ENCODE data around the gene SERPINA1. TPM values are rescaled to one million over a fixed set of nuclear protein-coding genes. Genes with fewer than 3 reads are reported as not detected.

The SERPINA1 gene
- total RNA-seq, 1 experiment from 2014 or later, result not detected

DNA sequence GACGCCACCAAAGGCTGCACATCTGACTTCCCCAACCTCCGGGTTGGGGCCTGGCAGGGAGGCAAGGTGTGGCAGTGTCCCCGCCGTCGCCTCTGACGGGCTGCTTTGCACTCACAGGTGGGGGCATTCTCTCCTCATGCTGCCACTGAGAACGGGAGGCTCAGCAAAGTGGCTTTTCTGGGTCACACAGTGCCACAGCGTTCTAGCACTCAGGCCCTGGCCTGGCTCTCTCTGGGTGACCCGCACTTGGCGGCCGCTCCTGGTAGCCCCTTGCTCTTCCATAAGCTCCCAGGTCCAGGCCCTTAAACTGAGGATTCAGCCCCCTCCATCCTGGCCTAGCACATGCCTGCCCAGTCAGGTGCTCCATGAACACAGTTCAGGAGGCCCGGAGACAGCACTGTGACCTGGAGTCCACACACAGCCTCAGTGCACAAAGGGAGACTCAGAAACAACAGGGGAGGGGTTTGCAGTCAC is 25.2 kb downstream of the SERPINA1 start:
- Histone ChIP-seq H3K4me3 (ENCODE audit: low read depth, low read length, poor library complexity, severe bottlenecking) (no peak overlapping the region), H3K9me3 (ENCODE audit: low read depth, low read length, poor library complexity, severe bottlenecking) (no peaks in the 10 kb centered on the region), H3K27me3 (replicated peaks; ENCODE audit: insufficient read depth, low read depth, low read length, poor library complexity) (peaks cover under 1% of the 10 kb centered on the region), H3K4me1 (ENCODE audit: insufficient read depth, low read length, poor library complexity, severe bottlenecking) (no peaks in the 10 kb centered on the region), H3K27ac (ENCODE audit: low read depth, low read length, poor library complexity, severe bottlenecking) (no peak overlapping the region), H3K36me3 (ENCODE audit: insufficient read depth, low read length, poor library complexity, severe bottlenecking) (no peaks in the 10 kb centered on the region)
- TF ChIP-seq, protein P1, sequence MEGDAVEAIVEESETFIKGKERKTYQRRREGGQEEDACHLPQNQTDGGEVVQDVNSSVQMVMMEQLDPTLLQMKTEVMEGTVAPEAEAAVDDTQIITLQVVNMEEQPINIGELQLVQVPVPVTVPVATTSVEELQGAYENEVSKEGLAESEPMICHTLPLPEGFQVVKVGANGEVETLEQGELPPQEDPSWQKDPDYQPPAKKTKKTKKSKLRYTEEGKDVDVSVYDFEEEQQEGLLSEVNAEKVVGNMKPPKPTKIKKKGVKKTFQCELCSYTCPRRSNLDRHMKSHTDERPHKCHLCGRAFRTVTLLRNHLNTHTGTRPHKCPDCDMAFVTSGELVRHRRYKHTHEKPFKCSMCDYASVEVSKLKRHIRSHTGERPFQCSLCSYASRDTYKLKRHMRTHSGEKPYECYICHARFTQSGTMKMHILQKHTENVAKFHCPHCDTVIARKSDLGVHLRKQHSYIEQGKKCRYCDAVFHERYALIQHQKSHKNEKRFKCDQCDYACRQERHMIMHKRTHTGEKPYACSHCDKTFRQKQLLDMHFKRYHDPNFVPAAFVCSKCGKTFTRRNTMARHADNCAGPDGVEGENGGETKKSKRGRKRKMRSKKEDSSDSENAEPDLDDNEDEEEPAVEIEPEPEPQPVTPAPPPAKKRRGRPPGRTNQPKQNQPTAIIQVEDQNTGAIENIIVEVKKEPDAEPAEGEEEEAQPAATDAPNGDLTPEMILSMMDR (conservative IDR thresholded peaks at IDR 0.05; ENCODE audit: low read depth, low read length), result no peak
- no peak for TF ChIP-seq EZH2 (IDR thresholded peaks at IDR 0.05; ENCODE audit: borderline replicate concordance, low read depth, low read length, poor library complexity, severe bottlenecking)
- POLR2A ChIA-PET (ENCODE audit: low non-redundant PET), result no interaction called here
- CTCF ChIA-PET, result no interaction called here
- DNase-seq (ENCODE audit: low spot score), result no peak
- BruUV-seq (replicated peaks), result no TSS peak
- intact Hi-C loops (cut with micrococcal nuclease; ENCODE audit: unreplicated experiment), result no loop called here

DNA sequence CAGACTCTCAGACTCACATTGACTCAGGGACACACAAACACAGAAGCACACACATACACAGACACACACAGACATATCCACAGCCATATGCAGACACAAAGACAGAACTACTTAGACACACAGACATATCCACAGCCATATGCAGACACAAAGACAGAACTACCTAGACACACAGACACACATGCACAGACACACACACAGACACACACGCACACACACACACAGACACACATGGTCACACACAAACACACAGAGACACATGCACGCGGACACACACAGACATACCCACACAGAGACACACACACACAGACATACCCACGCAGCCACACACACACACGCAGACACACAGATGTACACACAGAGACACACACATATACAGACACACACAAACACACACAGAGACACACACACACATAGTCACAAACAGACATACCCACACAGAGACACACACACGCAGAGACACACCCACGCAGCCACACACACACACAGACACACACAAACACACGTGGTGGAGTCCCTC is 25.7 kb downstream of the SERPINA1 start:
- Histone ChIP-seq H3K4me3 (ENCODE audit: low read depth, low read length, poor library complexity, severe bottlenecking) (no peak overlapping the region), H3K4me1 (ENCODE audit: insufficient read depth, low read length, poor library complexity, severe bottlenecking) (no peaks in the 10 kb centered on the region), H3K27ac (ENCODE audit: low read depth, low read length, poor library complexity, severe bottlenecking) (no peak overlapping the region), H3K36me3 (ENCODE audit: insufficient read depth, low read length, poor library complexity, severe bottlenecking) (no peaks in the 10 kb centered on the region), H3K27me3 (replicated peaks; ENCODE audit: insufficient read depth, low read depth, low read length, poor library complexity) (peaks cover 3% of the 10 kb centered on the region), H3K9me3 (ENCODE audit: low read depth, low read length, poor library complexity, severe bottlenecking) (no peaks in the 10 kb centered on the region)
- ChIA-PET POLR2A (ENCODE audit: low non-redundant PET) (no interaction called here), CTCF (no interaction called here)
- intact Hi-C loops (cut with micrococcal nuclease; ENCODE audit: unreplicated experiment), result no loop called here
- DNase-seq (ENCODE audit: low spot score), result no peak
- BruUV-seq (replicated peaks), result no TSS peak
- TF ChIP-seq, protein P1 (conservative IDR thresholded peaks at IDR 0.05; ENCODE audit: low read depth, low read length), result no peak
- TF ChIP-seq EZH2 (IDR thresholded peaks at IDR 0.05; ENCODE audit: borderline replicate concordance, low read depth, low read length, poor library complexity, severe bottlenecking), result no peak

DNA sequence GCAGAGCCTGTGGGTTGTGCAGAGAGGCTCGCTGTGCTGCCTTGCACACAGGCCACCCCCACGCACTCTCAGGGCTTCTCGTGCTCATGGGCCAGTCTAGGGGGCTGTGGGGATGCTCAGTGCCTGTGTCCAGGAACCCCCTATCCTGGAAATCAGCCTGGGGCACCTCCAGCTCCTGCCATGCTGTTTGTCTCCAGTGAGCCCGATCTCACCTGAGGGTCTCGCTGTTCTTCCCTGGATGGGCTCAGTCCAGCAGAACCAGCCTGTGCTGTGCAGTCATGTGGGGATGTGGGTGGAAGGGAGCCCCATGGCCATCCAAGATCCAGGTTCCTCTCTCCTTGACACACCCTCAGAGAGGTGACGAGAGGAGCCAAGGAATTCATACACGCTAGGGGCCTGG is 26.7 kb downstream of the SERPINA1 start:
- no peak overlapping the region for H3K4me3 ChIP-seq (ENCODE audit: low read depth, low read length, poor library complexity, severe bottlenecking)
- ChIA-PET CTCF (no interaction called here), POLR2A (ENCODE audit: low non-redundant PET) (no interaction called here)
- intact Hi-C loops (cut with micrococcal nuclease; ENCODE audit: unreplicated experiment), result no loop called here
- BruUV-seq (replicated peaks), result no TSS peak
- no peak overlapping the region for H3K27ac ChIP-seq (ENCODE audit: low read depth, low read length, poor library complexity, severe bottlenecking)
- no peak for DNase-seq (ENCODE audit: low spot score)
- no peak for TF ChIP-seq EZH2 (IDR thresholded peaks at IDR 0.05; ENCODE audit: borderline replicate concordance, low read depth, low read length, poor library complexity, severe bottlenecking)
- TF ChIP-seq, protein P1 (conservative IDR thresholded peaks at IDR 0.05; ENCODE audit: low read depth, low read length), result no peak
- H3K9me3 ChIP-seq (ENCODE audit: low read depth, low read length, poor library complexity, severe bottlenecking), result no peaks in the 10 kb centered on the region
- H3K27me3 ChIP-seq (replicated peaks; ENCODE audit: insufficient read depth, low read depth, low read length, poor library complexity), result peaks cover 3% of the 10 kb centered on the region
- H3K4me1 ChIP-seq (ENCODE audit: insufficient read depth, low read length, poor library complexity, severe bottlenecking), result no peaks in the 10 kb centered on the region
- H3K36me3 ChIP-seq (ENCODE audit: insufficient read depth, low read length, poor library complexity, severe bottlenecking), result no peaks in the 10 kb centered on the region
